Measurements from ENCODE around the gene SPN.
"Not testable (repeated sequence)": the region's sequence is repeated elsewhere in the genome, so short reads cannot be mapped to it uniquely, and the experiment has no call there.

The SPN gene

DNA sequence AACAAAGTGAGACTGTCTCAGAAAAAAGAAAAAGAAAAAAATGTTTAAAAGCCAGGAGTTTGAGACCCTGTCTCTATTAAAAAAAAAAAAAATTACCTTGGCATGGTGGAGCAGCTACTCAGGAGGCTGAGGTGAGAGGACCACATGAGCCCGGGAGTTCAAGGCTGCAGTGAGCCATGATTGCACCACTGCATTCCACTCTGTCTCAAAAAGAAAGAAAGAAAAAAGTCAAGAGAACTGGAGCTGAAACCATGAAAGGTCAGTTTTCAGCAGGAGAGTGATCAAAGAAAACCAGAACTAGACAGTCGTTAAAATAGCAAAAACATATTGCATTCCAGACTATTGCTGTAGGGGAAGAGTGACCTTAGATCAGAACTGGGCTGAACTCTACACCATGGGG lies 24.7 kb downstream of the SPN start:
- H3K4me3 ChIP-seq (IDR thresholded peaks at IDR 0.05; ENCODE audit: insufficient read depth, low read depth, low read length) = no peak overlapping the region
- peaks cover 6% of the 10 kb centered on the region for H3K4me1 ChIP-seq (ENCODE audit: low read depth, poor library complexity, severe bottlenecking)
- no peaks in the 10 kb centered on the region for H3K36me3 ChIP-seq (ENCODE audit: insufficient read depth)
- TF ChIP-seq, protein P1, sequence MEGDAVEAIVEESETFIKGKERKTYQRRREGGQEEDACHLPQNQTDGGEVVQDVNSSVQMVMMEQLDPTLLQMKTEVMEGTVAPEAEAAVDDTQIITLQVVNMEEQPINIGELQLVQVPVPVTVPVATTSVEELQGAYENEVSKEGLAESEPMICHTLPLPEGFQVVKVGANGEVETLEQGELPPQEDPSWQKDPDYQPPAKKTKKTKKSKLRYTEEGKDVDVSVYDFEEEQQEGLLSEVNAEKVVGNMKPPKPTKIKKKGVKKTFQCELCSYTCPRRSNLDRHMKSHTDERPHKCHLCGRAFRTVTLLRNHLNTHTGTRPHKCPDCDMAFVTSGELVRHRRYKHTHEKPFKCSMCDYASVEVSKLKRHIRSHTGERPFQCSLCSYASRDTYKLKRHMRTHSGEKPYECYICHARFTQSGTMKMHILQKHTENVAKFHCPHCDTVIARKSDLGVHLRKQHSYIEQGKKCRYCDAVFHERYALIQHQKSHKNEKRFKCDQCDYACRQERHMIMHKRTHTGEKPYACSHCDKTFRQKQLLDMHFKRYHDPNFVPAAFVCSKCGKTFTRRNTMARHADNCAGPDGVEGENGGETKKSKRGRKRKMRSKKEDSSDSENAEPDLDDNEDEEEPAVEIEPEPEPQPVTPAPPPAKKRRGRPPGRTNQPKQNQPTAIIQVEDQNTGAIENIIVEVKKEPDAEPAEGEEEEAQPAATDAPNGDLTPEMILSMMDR (conservative IDR thresholded peaks at IDR 0.05; ENCODE audit: low read depth, low read length) = no peak
- no peak overlapping the region for H3K9ac ChIP-seq
- H3K4me2 ChIP-seq = no peak overlapping the region
- no peaks in the 10 kb centered on the region for H4K20me1 ChIP-seq (ENCODE audit: insufficient read depth)
- H3K27ac ChIP-seq = no peak overlapping the region
- H2AFZ ChIP-seq (ENCODE audit: low read depth) = no peak overlapping the region
- no peaks in the 10 kb centered on the region for H3K79me2 ChIP-seq (ENCODE audit: insufficient read depth, low read depth)
- no peaks in the 10 kb centered on the region for H3K27me3 ChIP-seq (ENCODE audit: insufficient read depth, low read depth)

DNA sequence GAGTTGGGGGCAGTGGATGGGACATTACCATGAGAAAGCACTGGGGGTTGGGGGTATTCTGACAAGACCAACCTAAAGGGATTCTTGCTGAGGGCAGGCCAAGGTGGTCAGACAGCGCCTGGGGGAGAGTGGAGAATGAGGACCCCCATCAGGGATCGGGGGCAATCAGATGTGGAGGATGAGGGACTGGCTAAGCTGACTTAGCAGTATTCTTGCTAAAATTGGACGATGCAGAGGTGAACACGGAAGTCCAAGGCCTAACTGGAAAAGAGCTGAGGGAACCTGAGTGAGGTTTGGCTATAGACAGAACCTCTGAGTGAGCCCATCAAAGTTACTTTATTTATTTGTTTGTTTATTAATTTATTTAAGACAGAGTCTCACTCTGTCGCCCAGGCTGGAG lies 25.1 kb downstream of the SPN start:
- Histone ChIP-seq H3K4me1 (ENCODE audit: low read depth, poor library complexity, severe bottlenecking) (peaks cover 6% of the 10 kb centered on the region), H3K9ac (no peak overlapping the region), H2AFZ (ENCODE audit: low read depth) (no peak overlapping the region), H3K4me3 (IDR thresholded peaks at IDR 0.05; ENCODE audit: insufficient read depth, low read depth, low read length) (no peak overlapping the region), H3K27me3 (ENCODE audit: insufficient read depth, low read depth) (no peaks in the 10 kb centered on the region), H3K27ac (no peak overlapping the region), H3K79me2 (ENCODE audit: insufficient read depth, low read depth) (no peaks in the 10 kb centered on the region), H4K20me1 (ENCODE audit: insufficient read depth) (no peaks in the 10 kb centered on the region), H3K36me3 (ENCODE audit: insufficient read depth) (no peaks in the 10 kb centered on the region), H3K4me2 (no peak overlapping the region)
- TF ChIP-seq, protein P1 (conservative IDR thresholded peaks at IDR 0.05; ENCODE audit: low read depth, low read length) = no peak

DNA sequence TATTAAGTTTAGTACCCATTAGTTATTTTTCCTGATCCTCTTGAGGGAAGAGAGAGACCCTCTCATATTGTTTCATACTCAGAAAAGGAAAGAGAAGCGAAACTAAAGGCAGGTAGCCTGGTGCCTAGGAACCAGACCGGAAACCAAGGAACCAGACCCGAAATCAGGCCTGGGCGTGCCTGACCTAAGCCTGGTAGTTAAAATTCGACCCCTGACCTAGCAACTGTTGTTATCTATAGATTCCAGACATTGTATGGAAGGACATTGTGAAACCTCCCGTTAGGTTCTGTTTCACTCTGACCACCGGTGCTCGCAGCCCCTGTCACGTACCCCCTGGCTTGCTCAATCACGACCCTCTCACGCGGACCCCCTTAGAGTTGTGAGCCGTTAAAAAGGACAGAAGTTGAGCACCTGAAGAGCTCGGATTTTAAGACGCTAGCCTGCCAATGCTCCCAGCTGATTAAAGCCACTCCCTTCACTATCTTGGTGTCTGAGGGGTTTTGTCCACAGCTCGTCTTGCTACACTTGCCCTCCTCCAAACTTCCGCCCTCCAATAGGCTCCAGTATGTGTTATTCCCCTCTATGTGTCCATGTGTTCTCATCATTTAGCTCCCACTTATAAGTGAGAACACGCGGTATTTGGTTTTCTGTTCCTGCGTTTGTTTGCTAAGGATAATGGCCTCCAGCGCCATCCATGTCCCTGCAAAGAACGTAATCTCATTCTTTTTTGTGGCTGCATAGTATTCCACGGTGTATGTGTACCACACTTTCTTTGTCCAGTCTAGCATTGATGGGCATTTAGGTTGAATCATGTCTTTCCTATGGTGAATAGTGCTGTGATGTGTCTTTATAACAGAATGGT lies 26.7 kb downstream of the SPN start:
- H3K9ac ChIP-seq; H3K4me2 ChIP-seq; H4K20me1 ChIP-seq (ENCODE audit: insufficient read depth); H3K79me2 ChIP-seq (ENCODE audit: insufficient read depth, low read depth); H3K4me1 ChIP-seq (ENCODE audit: low read depth, poor library complexity, severe bottlenecking); H3K27me3 ChIP-seq (ENCODE audit: insufficient read depth, low read depth); H3K4me3 ChIP-seq (IDR thresholded peaks at IDR 0.05; ENCODE audit: insufficient read depth, low read depth, low read length); H3K36me3 ChIP-seq (ENCODE audit: insufficient read depth); H2AFZ ChIP-seq (ENCODE audit: low read depth); H3K27ac ChIP-seq: not testable (repeated sequence)

DNA sequence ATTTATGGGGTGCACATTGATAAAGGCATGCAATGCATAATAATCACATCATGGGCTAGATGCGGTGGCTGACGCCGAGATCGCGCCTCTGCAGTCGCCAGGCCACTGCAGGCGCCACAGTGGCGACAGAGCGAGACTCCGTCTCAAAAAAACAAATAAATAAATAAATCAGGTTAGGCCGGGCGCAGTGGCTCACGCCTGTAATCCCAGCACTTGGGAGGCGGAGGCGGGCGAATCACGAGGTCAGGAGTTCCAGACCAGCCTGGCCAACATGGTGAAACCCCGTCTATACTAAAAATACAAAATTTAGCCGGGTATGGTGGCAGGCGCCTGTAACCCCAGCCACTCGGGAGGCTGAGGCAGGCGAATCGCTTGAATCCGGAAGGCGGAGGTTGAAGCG lies 29.6 kb downstream of the SPN start:
- not testable (repeated sequence) for H3K36me3 ChIP-seq (ENCODE audit: insufficient read depth); H4K20me1 ChIP-seq (ENCODE audit: insufficient read depth); H2AFZ ChIP-seq (ENCODE audit: low read depth); H3K4me1 ChIP-seq (ENCODE audit: low read depth, poor library complexity, severe bottlenecking); H3K4me2 ChIP-seq; H3K9ac ChIP-seq; H3K4me3 ChIP-seq (IDR thresholded peaks at IDR 0.05; ENCODE audit: insufficient read depth, low read depth, low read length); H3K27me3 ChIP-seq (ENCODE audit: insufficient read depth, low read depth); H3K79me2 ChIP-seq (ENCODE audit: insufficient read depth, low read depth); H3K27ac ChIP-seq

DNA sequence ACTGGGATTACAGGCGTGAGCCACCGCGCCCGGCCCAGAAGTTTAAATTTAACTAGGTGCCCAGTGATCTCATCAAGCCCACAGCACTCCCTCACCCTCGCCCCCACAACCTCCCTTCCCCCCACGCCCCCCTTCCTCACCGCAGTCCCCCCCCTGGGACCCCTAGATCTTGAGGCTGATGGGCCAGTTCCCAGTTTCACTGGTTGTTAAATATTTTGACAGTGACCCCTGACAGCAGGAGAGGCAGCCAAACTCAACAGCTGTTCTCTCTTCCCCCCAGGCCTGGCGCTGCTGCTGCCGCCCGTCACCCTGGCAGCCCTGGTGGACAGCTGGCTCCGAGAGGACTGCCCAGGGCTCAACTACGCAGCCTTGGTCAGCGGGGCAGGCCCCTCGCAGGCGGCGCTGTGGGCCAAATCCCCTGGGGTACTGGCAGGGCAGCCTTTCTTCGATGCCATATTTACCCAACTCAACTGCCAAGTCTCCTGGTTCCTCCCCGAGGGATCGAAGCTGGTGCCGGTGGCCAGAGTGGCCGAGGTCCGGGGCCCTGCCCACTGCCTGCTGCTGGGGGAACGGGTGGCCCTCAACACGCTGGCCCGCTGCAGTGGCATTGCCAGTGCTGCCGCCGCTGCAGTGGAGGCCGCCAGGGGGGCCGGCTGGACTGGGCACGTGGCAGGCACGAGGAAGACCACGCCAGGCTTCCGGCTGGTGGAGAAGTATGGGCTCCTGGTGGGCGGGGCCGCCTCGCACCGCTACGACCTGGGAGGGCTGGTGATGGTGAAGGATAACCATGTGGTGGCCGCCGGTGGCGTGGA lies 31.5 kb downstream of the SPN start:
- H2AFZ ChIP-seq (ENCODE audit: low read depth) = no peak overlapping the region
- no peaks in the 10 kb centered on the region for H4K20me1 ChIP-seq (ENCODE audit: insufficient read depth)
- H3K36me3 ChIP-seq (ENCODE audit: insufficient read depth) = no peaks in the 10 kb centered on the region
- no peak overlapping the region for H3K9ac ChIP-seq
- peaks cover 6% of the 10 kb centered on the region for H3K4me1 ChIP-seq (ENCODE audit: low read depth, poor library complexity, severe bottlenecking)
- H3K79me2 ChIP-seq (ENCODE audit: insufficient read depth, low read depth) = no peaks in the 10 kb centered on the region
- TF ChIP-seq, protein P1 (conservative IDR thresholded peaks at IDR 0.05; ENCODE audit: low read depth, low read length) = no peak
- H3K27me3 ChIP-seq (ENCODE audit: insufficient read depth, low read depth) = peaks cover 12% of the 10 kb centered on the region
- H3K27ac ChIP-seq = no peak overlapping the region
- H3K4me3 ChIP-seq (IDR thresholded peaks at IDR 0.05; ENCODE audit: insufficient read depth, low read depth, low read length) = no peak overlapping the region
- no peak overlapping the region for H3K4me2 ChIP-seq

DNA sequence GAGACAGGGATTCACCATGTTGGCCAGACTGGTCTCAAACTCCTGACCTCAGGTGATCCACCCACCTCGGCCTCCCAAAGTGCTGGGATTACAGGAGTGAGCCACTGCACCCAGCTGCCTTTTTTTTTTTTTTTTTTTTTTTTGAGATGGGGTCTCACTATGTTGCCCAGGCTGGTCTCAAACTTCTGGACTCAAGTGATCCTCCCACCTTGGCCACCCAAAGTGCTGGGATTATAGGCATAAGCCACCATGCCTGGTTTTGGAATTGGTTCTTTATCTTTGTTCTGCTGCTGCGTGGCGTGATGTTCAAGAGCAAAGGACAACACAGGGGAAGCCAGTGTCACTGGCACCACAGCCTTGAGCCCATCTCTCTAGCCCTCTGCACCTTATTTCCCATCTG lies 32.6 kb downstream of the SPN start:
- not testable (repeated sequence) for H3K4me2 ChIP-seq; H2AFZ ChIP-seq (ENCODE audit: low read depth); H3K27ac ChIP-seq; H4K20me1 ChIP-seq (ENCODE audit: insufficient read depth); H3K9ac ChIP-seq; H3K4me3 ChIP-seq (IDR thresholded peaks at IDR 0.05; ENCODE audit: insufficient read depth, low read depth, low read length); H3K36me3 ChIP-seq (ENCODE audit: insufficient read depth); H3K4me1 ChIP-seq (ENCODE audit: low read depth, poor library complexity, severe bottlenecking); H3K79me2 ChIP-seq (ENCODE audit: insufficient read depth, low read depth)
- H3K27me3 ChIP-seq (ENCODE audit: insufficient read depth, low read depth) = peaks cover 12% of the 10 kb centered on the region

All from KMS-11 (cell line).